Stomach (tissue), 4 donors: ENCODE measurements around the gene EPHA6.

Experiments
- POLR2A ChIP-seq, 4 donors: fragments of 450-650 bp; IDR thresholded peaks; one replicate each; pipeline ENCODE4 v1.6.1; 2016; ENCODE audit warnings: antibody characterized with exemption in 4 of 4, control low read depth in 2 of 4, mild to moderate bottlenecking in 1 of 4, moderate library complexity in 1 of 4
- TF ChIP-seq, protein P1 (sequence below), 7 experiments: fragments of 450-650 bp in 4 of 7; fragments of 200-600 bp in 3 of 7; sonication (generic) in 3 of 7; IDR thresholded peaks; one replicate each; pipeline ENCODE4 v1.5.1; 2016 to 2019; ENCODE audit warnings: antibody characterized with exemption in 7 of 7, control low read depth in 2 of 7, mild to moderate bottlenecking in 1 of 7

DNA sequence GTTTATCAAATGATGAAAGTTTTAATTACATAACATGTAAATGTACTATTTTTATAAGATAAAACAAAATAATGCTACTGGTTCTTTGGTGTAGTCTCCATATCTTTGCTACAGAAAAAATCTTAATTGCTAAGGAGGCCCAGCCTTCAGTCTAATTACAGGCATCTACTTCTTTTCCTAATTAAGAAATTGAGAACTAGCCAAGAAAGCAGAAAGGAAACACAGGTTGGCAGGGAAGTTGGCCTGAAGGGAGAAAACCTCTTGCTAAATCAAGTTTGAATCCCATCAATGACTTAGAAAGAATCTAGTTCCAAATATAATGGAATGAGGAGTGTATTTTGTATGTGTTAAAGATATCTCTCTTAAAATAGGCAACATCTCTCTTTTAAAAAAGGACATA lies 737.8 kb downstream of the EPHA6 start:
- TF ChIP-seq, protein P1, sequence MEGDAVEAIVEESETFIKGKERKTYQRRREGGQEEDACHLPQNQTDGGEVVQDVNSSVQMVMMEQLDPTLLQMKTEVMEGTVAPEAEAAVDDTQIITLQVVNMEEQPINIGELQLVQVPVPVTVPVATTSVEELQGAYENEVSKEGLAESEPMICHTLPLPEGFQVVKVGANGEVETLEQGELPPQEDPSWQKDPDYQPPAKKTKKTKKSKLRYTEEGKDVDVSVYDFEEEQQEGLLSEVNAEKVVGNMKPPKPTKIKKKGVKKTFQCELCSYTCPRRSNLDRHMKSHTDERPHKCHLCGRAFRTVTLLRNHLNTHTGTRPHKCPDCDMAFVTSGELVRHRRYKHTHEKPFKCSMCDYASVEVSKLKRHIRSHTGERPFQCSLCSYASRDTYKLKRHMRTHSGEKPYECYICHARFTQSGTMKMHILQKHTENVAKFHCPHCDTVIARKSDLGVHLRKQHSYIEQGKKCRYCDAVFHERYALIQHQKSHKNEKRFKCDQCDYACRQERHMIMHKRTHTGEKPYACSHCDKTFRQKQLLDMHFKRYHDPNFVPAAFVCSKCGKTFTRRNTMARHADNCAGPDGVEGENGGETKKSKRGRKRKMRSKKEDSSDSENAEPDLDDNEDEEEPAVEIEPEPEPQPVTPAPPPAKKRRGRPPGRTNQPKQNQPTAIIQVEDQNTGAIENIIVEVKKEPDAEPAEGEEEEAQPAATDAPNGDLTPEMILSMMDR (IDR thresholded peaks at IDR 0.05) = no peak
- TF ChIP-seq POLR2A (IDR thresholded peaks at IDR 0.05) = no peak
